Ovary (tissue), 9 donors: ENCODE results near the gene RPL3. TPM values are rescaled to one million over a fixed set of nuclear protein-coding genes. Genes with fewer than 3 reads are reported as not detected.
A peak's percentile ranks its signal among the peaks of the same experiment; 100 is the strongest.

Experiments
- DNase-seq, 5 donors: peaks; one replicate each; pipeline ENCODE4 v3.0.0-alpha.2; 2019 to 2020
- H3K27ac ChIP-seq, 2 donors: fragments of 200-600 bp; one replicate each; pipeline versions ENCODE4 v1.5.1 to v1.8.0; 2019 to 2022
- H3K27me3 ChIP-seq: fragments of 200-600 bp; one replicate; pipeline ENCODE4 v1.8.0; 2022
- H3K36me3 ChIP-seq: fragments of 200-600 bp; sonication (generic); one replicate; pipeline ENCODE4 v1.5.1; 2019
- H3K4me1 ChIP-seq: one replicate; pipeline ENCODE4 v1.8.1; 2013; ENCODE audit warnings: mild to moderate bottlenecking, moderate library complexity; ENCODE audit not compliant: insufficient read depth
- H3K4me3 ChIP-seq: fragments of 200-600 bp; sonication (generic); one replicate; pipeline ENCODE4 v1.5.1; 2017
- H3K9me3 ChIP-seq, 2 donors: fragments of 200-600 bp in 1 of 2; sonication (generic) in 1 of 2; one replicate each; pipeline versions ENCODE4 v1.5.1 to v1.8.1; 2013 to 2019; ENCODE audit warnings: mild to moderate bottlenecking in 1 of 2, moderate library complexity in 1 of 2
- EP300 ChIP-seq: sonication (generic); formaldehyde crosslinking; IDR thresholded peaks from one replicate; pipeline ENCODE4 v1.6.1; 2017; ENCODE audit warnings: antibody characterized with exemption
- POLR2A ChIP-seq: fragments of 450-650 bp; IDR thresholded peaks from one replicate; pipeline ENCODE4 v1.6.1; 2017; ENCODE audit warnings: antibody characterized with exemption, mild to moderate bottlenecking, moderate library complexity
- WGBS, 3 donors: extraction: QIAGEN DNeasy Blood & Tissue Kit in 1 of 3; methylation state at CpG; one replicate each; pipeline versions ENCODE4 v1.1.5 to v1.1.7; 2013 to 2017; 5-methylcytosine and 5-hydroxymethylcytosine counted together
- intact Hi-C, 4 donors: fragments of 100-400 bp; cut with DNase I; formaldehyde crosslinking; loops; one replicate each; pipeline versions ENCODE4 v1.11.0 to v1.15.1; 2022 to 2023
- polyA plus RNA-seq, 2 donors: library from polyadenylated mRNA; stranded (reverse); fragments of 200-250 nt in 1 of 2; fragments of 350-450 nt in 1 of 2; fragmentation: Illumina TruSeq in 1 of 2; extraction: RNeasy Lipid Tissue Mini Kit (QIAGEN cat#74804) in 1 of 2; gene quantifications; one replicate each; pipeline ENCODE4 v1.2.3, GENCODE V29; 2013 to 2014
- total RNA-seq, 7 donors: library from RNA; depleted of rRNA in 2 of 7; stranded (reverse); fragments of >200 nt in 2 of 7; fragmentation: NEBNext Ultra II Directional in 3 of 7; extraction: Animal tissue kit (Norgen Biotek cat#: 25700) in 3 of 7; gene quantifications; one replicate each; pipeline versions ENCODE4 v1.1.0 to v1.2.4, GENCODE V29; 2016 to 2023
- TF ChIP-seq, protein P1 (sequence below), 3 donors: fragments of 450-650 bp in 2 of 3; fragments of 200-600 bp in 1 of 3; IDR thresholded peaks; one replicate each; pipeline versions ENCODE4 v1.5.1 to v1.8.0; 2016 to 2022; ENCODE audit warnings: antibody characterized with exemption in 3 of 3, mild to moderate bottlenecking in 1 of 3
- donor health status: DM: no; HTN: no; CAD: no; lungs with moderate emphysema.
- donor health status: DM: no; HTN: no; CAD: no.
- donor health status: Bipolar disorder and iron deficiency.
- donor health status: DM: yes; HTN: yes; CAD: no.
- donor health status: DM: no; HTN: no; CAD: no.
- donor health status: DM: yes; HTN: yes; CAD: no.

Gene RPL3
- total and polyA plus RNA-seq, 9 donors, result 3,441 to 7,258 (median 4,727) TPM

DNA sequence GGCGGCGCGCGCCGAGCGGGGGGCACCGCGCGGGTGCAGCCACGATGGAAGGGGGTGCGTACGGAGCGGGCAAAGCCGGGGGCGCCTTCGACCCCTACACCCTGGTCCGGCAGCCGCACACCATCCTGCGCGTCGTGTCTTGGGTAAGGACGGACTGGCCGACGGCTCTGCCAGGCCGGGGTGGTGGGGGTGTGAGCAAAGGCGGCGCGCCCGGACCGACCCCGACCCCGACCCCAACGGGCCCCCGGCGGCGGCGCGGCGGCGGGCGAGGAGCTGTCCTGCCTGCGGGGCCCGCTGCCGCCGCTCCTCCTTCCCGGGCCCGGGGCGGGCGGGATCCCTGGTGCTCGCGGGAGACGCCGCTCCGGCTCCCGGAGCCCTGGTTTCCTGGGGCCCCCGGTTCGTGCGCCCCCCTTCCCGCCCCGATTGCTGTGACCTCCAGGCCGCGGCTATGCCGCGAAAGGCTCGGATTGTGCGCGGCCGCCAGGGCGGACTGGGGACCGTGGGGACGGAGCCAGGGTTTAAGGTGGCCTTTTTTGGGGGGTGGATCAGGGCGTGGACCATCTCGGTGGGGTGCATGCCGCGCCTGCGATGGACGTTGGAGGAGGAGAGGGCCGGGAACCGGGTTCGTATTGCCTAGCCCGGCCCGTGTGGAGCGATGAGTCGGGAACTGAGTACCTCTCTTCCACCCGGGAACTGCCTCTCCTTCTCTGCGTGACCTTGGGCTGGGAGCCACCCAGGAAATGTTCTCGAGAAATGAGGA is 30.7 kb upstream of the RPL3 start, which contains the start of gene SYNGR1:
Gene SYNGR1, plus strand, starts transcription at position 25 of the 760 bp plus-strand sequence. Its CDS starts 20 bp downstream, at position 45.
- TF ChIP-seq EP300 (no peak), POLR2A (peak; percentile 53)
- Histone ChIP-seq H3K9me3 (no peaks in the 10 kb centered on the region), H3K27me3 (no peaks in the 10 kb centered on the region), H3K36me3 (no peaks in the 10 kb centered on the region), H3K27ac (peak within 1 kb of the TSS; percentile 88 to 92), H3K4me3 (peak within 1 kb of the TSS; percentile 90), H3K4me1 (peaks cover 9% of the 10 kb centered on the region)
- peak; percentile 63 to 71 (median 64) for DNase-seq
- 0 to 2% (median 0%) methylated on average over 39 to 87 of the region's 87 CpGs for WGBS, 3 donors
- intact Hi-C loops, result loop anchor here in 1 of 4 donors (10.0 kb wide), 1 partner anchor 175 kb away; the partner anchor contains the start of gene ATF4

DNA sequence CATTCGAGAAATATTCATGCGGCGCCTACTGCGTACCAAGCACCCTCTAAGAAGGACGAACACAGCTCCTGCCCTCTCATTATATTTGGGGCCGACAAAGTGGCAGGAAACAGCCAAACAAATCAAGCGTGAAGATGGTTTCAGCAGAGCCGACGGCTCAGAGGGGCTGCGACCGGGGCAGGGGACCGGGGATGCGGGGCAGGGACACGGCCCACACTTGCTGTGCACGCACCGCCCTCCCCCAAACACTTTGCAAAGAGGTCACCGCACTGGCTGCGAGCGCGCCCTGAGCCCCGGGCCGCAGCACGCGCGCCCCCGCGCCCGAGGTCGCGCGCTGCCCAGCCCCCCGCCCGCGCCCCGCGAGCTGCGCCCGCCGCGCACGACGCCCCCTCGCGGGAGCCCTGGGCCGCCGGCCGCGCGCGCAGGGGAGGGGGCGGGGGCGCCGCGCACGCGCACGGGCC is 30.1 kb upstream of the RPL3 start:
- Histone ChIP-seq H3K27ac (peak overlapping the region; percentile 65 to 88), H3K9me3 (no peaks in the 10 kb centered on the region), H3K36me3 (no peaks in the 10 kb centered on the region), H3K4me1 (peaks cover 9% of the 10 kb centered on the region), H3K4me3 (peak overlapping the region; percentile 90), H3K27me3 (no peaks in the 10 kb centered on the region)
- DNase-seq, result peak; percentile 59 to 78 (median 77)
- 1 to 2% (median 1%) methylated on average over 13 to 57 of the region's 57 CpGs for WGBS, 3 donors
- TF ChIP-seq, protein P1, sequence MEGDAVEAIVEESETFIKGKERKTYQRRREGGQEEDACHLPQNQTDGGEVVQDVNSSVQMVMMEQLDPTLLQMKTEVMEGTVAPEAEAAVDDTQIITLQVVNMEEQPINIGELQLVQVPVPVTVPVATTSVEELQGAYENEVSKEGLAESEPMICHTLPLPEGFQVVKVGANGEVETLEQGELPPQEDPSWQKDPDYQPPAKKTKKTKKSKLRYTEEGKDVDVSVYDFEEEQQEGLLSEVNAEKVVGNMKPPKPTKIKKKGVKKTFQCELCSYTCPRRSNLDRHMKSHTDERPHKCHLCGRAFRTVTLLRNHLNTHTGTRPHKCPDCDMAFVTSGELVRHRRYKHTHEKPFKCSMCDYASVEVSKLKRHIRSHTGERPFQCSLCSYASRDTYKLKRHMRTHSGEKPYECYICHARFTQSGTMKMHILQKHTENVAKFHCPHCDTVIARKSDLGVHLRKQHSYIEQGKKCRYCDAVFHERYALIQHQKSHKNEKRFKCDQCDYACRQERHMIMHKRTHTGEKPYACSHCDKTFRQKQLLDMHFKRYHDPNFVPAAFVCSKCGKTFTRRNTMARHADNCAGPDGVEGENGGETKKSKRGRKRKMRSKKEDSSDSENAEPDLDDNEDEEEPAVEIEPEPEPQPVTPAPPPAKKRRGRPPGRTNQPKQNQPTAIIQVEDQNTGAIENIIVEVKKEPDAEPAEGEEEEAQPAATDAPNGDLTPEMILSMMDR (IDR thresholded peaks at IDR 0.05), result no peak
- intact Hi-C loops, result loop anchor here in 1 of 4 donors (10.0 kb wide), 1 partner anchor 175 kb away; the partner anchor contains the start of gene ATF4

DNA sequence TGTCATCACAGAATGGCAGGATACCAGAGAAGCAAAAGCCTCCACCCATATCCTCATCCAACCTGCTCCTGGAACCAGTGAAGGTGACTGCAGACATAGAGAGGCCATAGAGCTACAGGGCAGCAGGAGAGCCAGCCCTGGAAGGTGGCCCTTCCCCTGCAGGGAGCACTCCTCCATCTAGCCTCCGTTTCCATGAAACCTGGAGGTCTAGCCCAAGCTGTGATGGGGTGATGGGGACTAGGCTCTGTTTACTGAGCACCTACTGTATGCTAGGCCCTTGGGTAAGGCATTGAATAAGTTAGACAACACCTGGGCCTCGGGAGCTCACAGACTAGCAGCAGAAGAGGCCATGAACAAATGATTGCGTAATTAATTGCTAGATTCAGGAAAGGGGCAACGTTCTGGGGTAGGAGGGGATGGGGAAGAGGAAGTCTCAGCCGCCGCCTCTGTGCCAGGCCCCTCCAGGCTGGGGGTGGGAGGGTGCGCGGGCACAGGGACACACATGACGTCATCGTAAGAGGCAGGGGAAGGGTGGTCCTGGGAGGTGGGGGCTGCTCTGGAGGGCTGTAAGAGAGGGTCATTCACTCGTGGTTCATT is 29.6 kb upstream of the RPL3 start:
- intact Hi-C loops, result loop anchor here in 1 of 4 donors (10.0 kb wide), 1 partner anchor 176 kb away; the partner anchor contains the start of gene ATF4
- peak overlapping the region; percentile 64 for H3K4me3 ChIP-seq
- TF ChIP-seq EP300 (no peak), POLR2A (no peak)
- TF ChIP-seq, protein P1 (IDR thresholded peaks at IDR 0.05), result no peak

GRCh38 chr22:39345231-39345630 is 25.8 kb upstream of the RPL3 start:
- WGBS, 3 donors, result 92 to 94% (median 93%) methylated on average over 4 of the region's 4 CpGs
- TF ChIP-seq, protein P1 (IDR thresholded peaks at IDR 0.05), result no peak
- TF ChIP-seq EP300, result no peak
- TF ChIP-seq POLR2A, result no peak
- intact Hi-C loops, result loop anchor here in 1 of 4 donors (10.0 kb wide), 1 partner anchor 180 kb away; the partner anchor contains the start of gene ATF4

More for the DNA sequence above, 29.6 kb upstream of the RPL3 start:
- DNase-seq, result peak; percentile 43 to 73 (median 66)
- Histone ChIP-seq H3K9me3 (no peaks in the 10 kb centered on the region), H3K36me3 (no peaks in the 10 kb centered on the region), H3K27me3 (no peaks in the 10 kb centered on the region), H3K4me1 (peaks cover 9% of the 10 kb centered on the region), H3K27ac (peak overlapping the region; percentile 65 to 88)
- 14 to 17% (median 15%) methylated on average over 11 of the region's 11 CpGs for WGBS, 3 donors

More at GRCh38 chr22:39345231-39345630, 25.8 kb upstream of the RPL3 start:
- H3K9me3 ChIP-seq, result no peaks in the 10 kb centered on the region
- no peak overlapping the region for H3K4me3 ChIP-seq
- no peak overlapping the region for H3K27ac ChIP-seq
- no peaks in the 10 kb centered on the region for H3K27me3 ChIP-seq
- H3K36me3 ChIP-seq, result no peaks in the 10 kb centered on the region
- H3K4me1 ChIP-seq, result no peaks in the 10 kb centered on the region
- DNase-seq, result no peak
